Measurements from ENCODE around the gene NHERF2.

NHERF2 gene

GRCh38 chr16:2053897-2054296, 27.2 kb downstream of the NHERF2 start:
- Mint-ChIP-seq H3K27me3 (no peaks in the 10 kb centered on the region), H3K9me3 (no peaks in the 10 kb centered on the region), H3K4me3 (no peak overlapping the region), H3K27ac (peak overlapping the region; percentile 56), H3K4me1 (peaks cover 1 to 3% of the 10 kb centered on the region in 2 donors), H3K36me3 (peaks cover 33 to 44% of the 10 kb centered on the region in 2 donors)
- DNase-seq (no peak), ATAC-seq (replicated peaks) (no peak)

GRCh38 chr16:2054543-2055245, 28.0 kb downstream of the NHERF2 start:
- H3K36me3 Mint-ChIP-seq, result peaks cover 33 to 44% of the 10 kb centered on the region in 2 donors
- peaks cover 0 to 2% of the 10 kb centered on the region in 2 donors for H3K4me1 Mint-ChIP-seq
- DNase-seq, result no peak
- no peak overlapping the region for H3K27ac Mint-ChIP-seq
- no peaks in the 10 kb centered on the region for H3K9me3 Mint-ChIP-seq
- H3K4me3 Mint-ChIP-seq, result no peak overlapping the region
- no peaks in the 10 kb centered on the region for H3K27me3 Mint-ChIP-seq
- no peak for ATAC-seq (replicated peaks)

DNA sequence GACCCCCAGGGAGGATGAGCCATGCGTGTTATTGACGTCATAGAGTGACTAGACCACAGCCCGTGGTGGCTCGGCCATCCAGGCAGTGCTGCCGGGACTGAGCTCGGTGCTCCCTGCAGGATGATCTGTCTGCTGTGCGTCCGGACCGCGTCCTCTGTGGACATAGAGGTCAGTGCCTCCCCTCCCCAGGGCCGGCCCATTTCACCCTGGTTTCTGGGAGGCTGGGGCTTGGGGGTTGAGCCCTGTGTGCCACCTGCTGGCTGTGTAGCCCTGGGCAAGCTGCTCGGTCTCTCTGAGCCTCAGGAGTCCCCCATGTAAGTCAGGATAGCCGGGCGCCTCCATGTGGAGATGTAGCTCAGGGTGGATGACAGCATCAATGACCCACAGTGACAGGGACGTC, 29.4 kb downstream of the NHERF2 start:
- no peak for DNase-seq

GRCh38 chr16:2056681-2057407, 30.1 kb downstream of the NHERF2 start:
- no peaks in the 10 kb centered on the region for H3K27me3 Mint-ChIP-seq
- H3K27ac Mint-ChIP-seq, result no peak overlapping the region
- ATAC-seq (replicated peaks) (no peak), DNase-seq (no peak)
- peaks cover 0 to 2% of the 10 kb centered on the region in 2 donors for H3K4me1 Mint-ChIP-seq
- no peak overlapping the region for H3K4me3 Mint-ChIP-seq
- peaks cover 44 to 45% of the 10 kb centered on the region in 2 donors for H3K36me3 Mint-ChIP-seq
- no peaks in the 10 kb centered on the region for H3K9me3 Mint-ChIP-seq

More for the DNA sequence above, 29.4 kb downstream of the NHERF2 start:
- H3K36me3 Mint-ChIP-seq, result peaks cover 44 to 50% of the 10 kb centered on the region in 2 donors
- no peak overlapping the region for H3K27ac Mint-ChIP-seq
- no peak overlapping the region for H3K4me3 Mint-ChIP-seq
- H3K27me3 Mint-ChIP-seq, result no peaks in the 10 kb centered on the region
- ATAC-seq (replicated peaks), result no peak
- no peaks in the 10 kb centered on the region for H3K9me3 Mint-ChIP-seq
- H3K4me1 Mint-ChIP-seq, result peaks cover 0 to 2% of the 10 kb centered on the region in 2 donors

GRCh38 chr16:2057438-2057837, 30.7 kb downstream of the NHERF2 start:
- Mint-ChIP-seq H3K36me3 (peaks cover 41 to 44% of the 10 kb centered on the region in 2 donors), H3K27me3 (no peaks in the 10 kb centered on the region), H3K4me3 (no peak overlapping the region), H3K9me3 (no peaks in the 10 kb centered on the region), H3K4me1 (peaks cover 0 to 2% of the 10 kb centered on the region in 2 donors), H3K27ac (no peak overlapping the region)
- no peak for ATAC-seq (replicated peaks)
- no peak for DNase-seq

DNA sequence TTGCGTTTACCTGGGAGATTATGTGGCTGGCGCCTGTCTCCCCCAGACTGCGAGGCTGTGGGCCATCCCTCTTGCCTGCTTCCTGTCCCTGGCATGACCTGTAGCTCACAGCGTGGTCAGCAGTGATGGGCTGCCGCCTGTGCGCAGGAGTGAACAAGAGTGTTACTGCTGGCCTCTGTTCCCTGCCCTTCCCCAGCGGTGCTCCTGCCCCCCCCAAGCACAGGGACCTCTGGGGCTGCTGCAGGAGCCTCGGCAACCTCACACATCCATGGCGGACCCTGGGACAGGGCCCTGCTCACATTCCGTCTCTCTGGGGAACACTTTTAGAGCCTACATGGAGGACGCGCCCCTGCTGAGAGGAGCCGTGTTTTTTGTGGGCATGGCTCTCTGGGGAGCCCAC, 31.7 kb downstream of the NHERF2 start:
- DNase-seq, result no peak
- H3K27ac Mint-ChIP-seq, result peak overlapping the region; percentile 51
- no peak for ATAC-seq (replicated peaks)
- H3K27me3 Mint-ChIP-seq, result no peaks in the 10 kb centered on the region
- H3K9me3 Mint-ChIP-seq, result no peaks in the 10 kb centered on the region
- peaks cover 0 to 2% of the 10 kb centered on the region in 2 donors for H3K4me1 Mint-ChIP-seq
- no peak overlapping the region for H3K4me3 Mint-ChIP-seq
- peaks cover 37 to 42% of the 10 kb centered on the region in 2 donors for H3K36me3 Mint-ChIP-seq

DNA sequence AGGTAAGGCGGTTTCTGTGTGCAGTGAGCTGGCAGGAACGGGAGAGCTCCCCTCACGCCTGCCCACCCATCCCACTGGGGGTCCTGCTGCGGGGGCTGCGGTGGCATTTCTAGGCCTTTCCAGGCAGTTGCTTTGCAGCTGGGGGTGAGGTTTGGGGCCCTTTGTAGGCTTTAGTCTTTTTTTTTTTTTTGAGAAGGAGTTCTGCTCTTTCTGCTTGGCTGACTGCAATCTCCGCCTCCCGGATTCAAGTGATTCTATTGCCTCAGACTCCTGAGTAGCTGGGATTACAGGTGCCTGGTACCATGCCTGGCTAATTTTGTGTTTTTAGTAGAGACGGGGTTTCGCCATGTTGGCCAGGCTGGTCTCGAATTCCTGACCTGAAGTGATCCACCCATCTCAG, 32.2 kb downstream of the NHERF2 start:
- peaks cover 0 to 2% of the 10 kb centered on the region in 2 donors for H3K4me1 Mint-ChIP-seq
- ATAC-seq (replicated peaks), result no peak

GRCh38 chr16:2060346-2060745, 33.6 kb downstream of the NHERF2 start:
- H3K27me3 Mint-ChIP-seq, result no peaks in the 10 kb centered on the region

More for the DNA sequence above, 32.2 kb downstream of the NHERF2 start:
- no peak for DNase-seq
- H3K9me3 Mint-ChIP-seq, result no peaks in the 10 kb centered on the region
- peaks cover 37 to 43% of the 10 kb centered on the region in 2 donors for H3K36me3 Mint-ChIP-seq
- H3K27me3 Mint-ChIP-seq, result no peaks in the 10 kb centered on the region
- H3K27ac Mint-ChIP-seq, result no peak overlapping the region
- H3K4me3 Mint-ChIP-seq, result no peak overlapping the region

GRCh38 chr16:2061023-2061422, 34.3 kb downstream of the NHERF2 start:
- Mint-ChIP-seq H3K9me3 (peaks cover 0 to 2% of the 10 kb centered on the region in 2 donors), H3K27me3 (no peaks in the 10 kb centered on the region), H3K4me1 (no peaks in the 10 kb centered on the region), H3K4me3 (no peak overlapping the region), H3K27ac (peak overlapping the region; percentile 65), H3K36me3 (peaks cover 41 to 44% of the 10 kb centered on the region in 2 donors)
- DNase-seq (no peak), ATAC-seq (replicated peaks) (no peak)

More at GRCh38 chr16:2060346-2060745, 33.6 kb downstream of the NHERF2 start:
- DNase-seq, result no peak
- no peak for ATAC-seq (replicated peaks)
- H3K36me3 Mint-ChIP-seq, result peaks cover 37 to 44% of the 10 kb centered on the region in 2 donors
- no peaks in the 10 kb centered on the region for H3K9me3 Mint-ChIP-seq
- H3K4me1 Mint-ChIP-seq, result peaks cover 0 to 2% of the 10 kb centered on the region in 2 donors
- H3K27ac Mint-ChIP-seq, result no peak overlapping the region
- H3K4me3 Mint-ChIP-seq, result no peak overlapping the region

DNA sequence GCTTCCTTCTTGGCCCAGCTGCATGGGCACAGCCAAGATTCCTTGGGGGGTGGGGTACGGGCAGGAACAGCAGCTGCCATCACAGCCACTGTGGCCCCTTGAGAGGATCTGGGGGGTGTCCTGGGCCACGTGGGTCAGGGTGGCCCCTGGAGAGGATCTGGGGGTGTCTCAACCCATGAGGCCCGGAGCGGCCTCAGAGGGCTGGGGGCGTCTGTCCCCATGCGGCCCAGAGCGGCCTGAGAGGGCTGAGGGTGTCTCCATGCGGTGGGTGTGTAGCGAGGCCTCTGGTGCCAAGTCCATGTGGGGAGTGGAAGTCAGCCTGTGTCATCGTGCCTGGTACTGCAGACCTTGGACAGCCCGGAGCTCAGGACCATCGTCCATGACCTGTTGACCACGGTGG, 34.8 kb downstream of the NHERF2 start:
- ATAC-seq (replicated peaks), result no peak
- peaks cover 45 to 49% of the 10 kb centered on the region in 2 donors for H3K36me3 Mint-ChIP-seq
- H3K4me1 Mint-ChIP-seq, result no peaks in the 10 kb centered on the region
- no peak overlapping the region for H3K27ac Mint-ChIP-seq
- no peak for DNase-seq
- peaks cover 0 to 3% of the 10 kb centered on the region in 2 donors for H3K9me3 Mint-ChIP-seq
- no peak overlapping the region for H3K4me3 Mint-ChIP-seq
- H3K27me3 Mint-ChIP-seq, result no peaks in the 10 kb centered on the region

GRCh38 chr16:2062801-2063200, 36.1 kb downstream of the NHERF2 start:
- ATAC-seq (replicated peaks) (no peak), DNase-seq (no peak)
- Mint-ChIP-seq H3K9me3 (peaks cover 0 to 3% of the 10 kb centered on the region in 2 donors), H3K36me3 (peaks cover 49 to 51% of the 10 kb centered on the region in 2 donors), H3K27ac (peak overlapping the region; percentile 25), H3K27me3 (no peaks in the 10 kb centered on the region), H3K4me3 (no peak overlapping the region), H3K4me1 (no peaks in the 10 kb centered on the region)

DNA sequence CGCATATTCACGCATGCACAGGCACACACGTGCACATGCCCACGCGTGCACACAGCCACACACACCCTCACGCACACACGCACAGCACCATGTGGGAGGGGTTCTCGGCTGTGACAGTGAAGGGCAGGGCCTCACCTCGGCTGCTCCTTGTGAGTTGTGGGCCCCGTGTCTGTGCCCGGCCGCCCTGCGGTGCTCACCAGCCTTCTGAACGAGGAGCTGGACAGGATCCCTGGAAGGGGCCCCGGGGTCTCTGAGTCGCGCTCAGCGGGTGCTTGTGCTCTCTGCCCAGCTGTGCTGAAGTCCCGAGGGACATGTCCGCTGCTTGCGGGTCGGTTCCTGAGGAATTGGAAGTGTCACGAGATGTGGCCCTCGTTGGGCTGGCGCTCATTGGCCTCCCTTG, 37.2 kb downstream of the NHERF2 start:
- Mint-ChIP-seq H3K9me3 (peaks cover 0 to 3% of the 10 kb centered on the region in 2 donors), H3K36me3 (peaks cover 45 to 52% of the 10 kb centered on the region in 2 donors), H3K27me3 (no peaks in the 10 kb centered on the region), H3K27ac (no peak overlapping the region), H3K4me1 (no peaks in the 10 kb centered on the region), H3K4me3 (no peak overlapping the region)
- no peak for DNase-seq
- ATAC-seq (replicated peaks), result no peak

DNA sequence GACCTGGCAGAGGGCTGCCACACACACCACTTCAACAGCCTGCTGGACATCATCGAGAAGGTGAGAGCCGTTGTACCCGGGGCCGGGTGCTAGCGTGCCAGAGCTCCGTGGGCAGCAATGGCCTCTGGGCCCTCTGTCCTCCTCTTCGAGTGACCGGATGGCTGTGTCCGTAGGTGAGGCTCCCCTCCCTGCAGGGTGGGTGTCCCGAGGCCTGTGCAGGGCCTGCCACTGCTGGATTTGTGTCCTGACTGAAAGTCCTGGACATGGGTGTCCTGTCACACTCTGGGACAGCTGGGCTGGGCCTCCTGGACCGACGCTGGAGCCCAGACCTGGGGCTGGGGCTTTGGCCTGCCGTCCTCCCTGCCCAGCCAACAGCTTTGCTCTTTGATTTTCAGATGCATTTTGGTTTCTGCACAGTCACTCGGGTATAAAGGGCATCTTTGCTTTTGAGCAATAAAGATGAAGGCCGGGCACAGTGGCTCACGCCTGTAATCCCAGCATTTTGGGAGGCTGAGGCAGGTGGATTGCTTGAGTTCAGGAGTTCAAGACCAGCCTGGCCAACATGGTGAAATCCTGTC, 37.8 kb downstream of the NHERF2 start:
- Mint-ChIP-seq H3K27me3 (no peaks in the 10 kb centered on the region), H3K4me3 (no peak overlapping the region), H3K9me3 (peaks cover 0 to 3% of the 10 kb centered on the region in 2 donors), H3K27ac (no peak overlapping the region), H3K36me3 (peaks cover 47 to 55% of the 10 kb centered on the region in 2 donors), H3K4me1 (no peaks in the 10 kb centered on the region)
- no peak for ATAC-seq (replicated peaks)
- DNase-seq, result no peak

- Mint-ChIP-seq H3K9me3 (peaks cover 0 to 3% of the 10 kb centered on the region in 2 donors), H3K4me1 (peaks cover 0 to 3% of the 10 kb centered on the region in 2 donors), H3K4me3 (no peak overlapping the region), H3K27me3 (no peaks in the 10 kb centered on the region), H3K36me3 (peaks cover 44 to 57% of the 10 kb centered on the region in 2 donors), H3K27ac (peak overlapping the region; percentile 37)
- ATAC-seq (replicated peaks) (no peak), DNase-seq (no peak)
Observed at GRCh38 chr16:2066139-2066538, 39.4 kb downstream of the NHERF2 start.
